HG02884 (cell line): Measurements from ENCODE around the gene FANCC.

Experiments
- ATAC-seq: cut with Tn5 transposase; IDR thresholded peaks from one replicate; pipeline ENCODE4 v1.9.1; 2021; ENCODE audit warnings: mild to moderate bottlenecking, moderate library complexity; ENCODE audit not compliant: unreplicated experiment

The FANCC gene

DNA sequence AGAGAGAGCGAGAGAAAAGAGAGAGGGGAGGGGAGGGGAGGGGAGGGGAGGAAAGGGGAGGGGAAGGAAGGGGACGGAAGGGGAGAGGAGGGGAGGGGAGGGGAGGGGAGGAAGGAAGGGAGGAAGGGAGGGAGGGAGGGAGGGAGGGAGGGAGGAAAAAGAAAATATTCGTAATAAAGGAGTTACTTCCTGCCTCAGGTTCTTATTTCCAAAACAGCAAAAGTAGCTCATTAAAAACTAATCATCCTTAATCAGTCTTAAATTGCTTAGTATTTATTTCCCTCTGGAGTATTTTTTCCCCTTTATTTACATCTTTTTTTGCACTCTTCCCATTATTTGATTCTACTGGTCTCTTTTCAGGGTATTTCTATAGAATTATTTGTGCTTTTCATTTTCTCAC, 162.3 kb downstream of the FANCC start:
- ATAC-seq: no peak

DNA sequence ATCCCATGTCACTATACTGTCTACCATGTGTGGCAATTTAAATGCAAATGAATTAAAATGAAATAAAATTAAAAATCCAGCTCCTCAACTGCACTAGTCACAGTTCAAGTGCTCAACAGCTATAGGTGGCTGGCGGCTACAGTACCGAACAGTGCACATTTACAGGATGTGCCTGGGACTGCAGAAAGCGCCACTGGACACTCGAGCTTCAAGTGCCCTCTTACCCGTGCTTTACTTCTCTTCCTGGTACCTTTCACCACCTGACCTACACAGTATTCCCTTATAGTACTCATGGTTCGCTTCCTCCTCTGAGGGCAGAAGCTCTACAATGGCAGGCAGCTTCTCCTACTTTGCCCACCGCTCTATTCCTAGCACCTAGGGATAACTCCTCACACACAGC, 166.6 kb downstream of the FANCC start:
- ATAC-seq: no peak

DNA sequence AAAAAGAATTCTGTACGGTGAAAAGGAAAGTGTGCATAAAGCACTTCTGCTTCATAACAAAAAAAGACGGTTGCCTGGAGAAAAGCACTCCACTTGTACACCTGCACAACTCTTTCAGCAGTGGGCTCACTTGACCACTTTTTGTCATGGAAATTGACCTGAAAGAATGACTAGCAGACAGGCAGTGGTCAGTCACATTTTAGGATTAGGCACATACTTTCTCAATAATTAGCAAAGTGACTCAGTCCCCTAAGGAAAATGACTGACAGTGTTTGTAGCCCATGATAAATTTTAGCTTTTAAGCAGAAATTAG, 169.3 kb downstream of the FANCC start:
- no peak for ATAC-seq

DNA sequence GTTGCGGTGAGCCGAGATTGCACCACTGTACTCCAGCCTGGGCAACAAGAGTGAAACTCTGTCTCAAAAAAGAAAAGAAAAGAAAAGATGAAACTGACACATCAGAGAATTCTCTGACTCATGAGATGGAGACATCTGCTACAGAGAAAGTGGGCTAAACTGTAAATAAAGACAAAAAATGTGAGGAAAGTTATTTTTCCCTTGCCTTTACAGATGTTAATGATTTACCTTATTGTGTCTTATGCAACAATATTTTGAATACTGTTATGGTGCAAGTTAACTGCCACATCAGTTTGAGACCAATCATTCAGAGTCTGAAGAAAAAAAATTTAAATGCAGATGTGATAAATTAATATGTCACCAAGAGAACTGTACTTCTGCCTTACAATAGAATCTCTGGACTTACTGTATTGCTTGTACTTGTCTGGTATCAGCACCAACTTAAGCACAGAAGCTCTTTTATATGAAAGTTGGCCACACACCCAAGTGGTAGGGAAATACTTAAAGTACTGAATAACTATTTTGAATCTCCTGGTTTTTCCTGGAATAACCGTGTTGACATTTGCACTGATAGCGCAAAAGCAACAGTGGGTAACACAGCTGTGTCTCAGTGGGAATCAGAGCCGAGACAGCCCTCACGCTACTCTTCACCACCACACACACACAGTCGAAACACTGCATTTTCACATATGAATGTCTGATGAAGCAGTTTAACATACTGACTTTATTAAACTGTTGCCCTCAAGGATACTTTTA, 169.9 kb downstream of the FANCC start:
- no peak for ATAC-seq

DNA sequence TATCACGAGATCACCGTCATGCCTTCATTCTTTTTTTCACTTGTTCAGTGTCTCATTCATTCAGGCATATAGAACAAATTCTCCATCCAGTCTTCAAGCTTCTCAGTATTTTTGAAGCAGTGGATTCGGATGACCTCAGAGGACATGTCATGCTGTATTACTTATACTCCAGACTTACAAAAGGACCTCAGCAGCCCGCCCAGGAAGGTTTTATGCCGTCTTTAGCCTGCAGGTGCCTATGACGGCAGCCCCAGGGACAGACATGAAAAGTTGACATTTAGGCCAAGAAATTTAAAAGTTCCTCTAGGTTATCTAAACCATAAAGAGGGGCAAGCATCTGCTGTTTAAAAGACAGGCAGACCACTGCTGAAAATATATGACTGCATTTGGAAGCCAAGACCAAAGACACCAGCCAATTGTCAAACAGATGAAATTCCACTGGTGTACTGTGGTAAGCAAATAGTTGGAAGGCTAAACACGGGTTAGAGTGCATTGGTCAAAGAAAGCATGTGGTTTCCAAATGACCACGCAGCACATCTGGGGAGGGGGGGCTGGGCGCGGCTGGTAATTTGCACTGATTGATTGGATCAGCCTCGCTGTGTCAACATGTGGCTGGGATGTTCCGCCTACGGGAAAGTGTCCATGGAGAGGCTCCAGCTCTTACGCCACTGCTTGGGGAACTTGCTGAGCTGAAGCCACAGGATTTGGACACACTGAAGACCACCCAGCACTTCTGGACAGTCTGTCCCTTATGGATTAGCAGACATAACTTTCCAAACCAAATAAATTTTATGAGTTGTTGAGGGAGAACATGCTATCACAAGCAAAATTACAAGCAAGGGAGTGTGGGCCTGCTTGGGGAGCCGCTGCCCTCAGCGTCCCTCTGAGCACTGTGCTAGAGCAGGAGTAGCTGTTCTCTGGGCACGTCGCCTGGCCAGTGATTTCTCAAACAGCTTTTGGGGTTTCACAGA, 173.6 kb downstream of the FANCC start:
- no peak for ATAC-seq

DNA sequence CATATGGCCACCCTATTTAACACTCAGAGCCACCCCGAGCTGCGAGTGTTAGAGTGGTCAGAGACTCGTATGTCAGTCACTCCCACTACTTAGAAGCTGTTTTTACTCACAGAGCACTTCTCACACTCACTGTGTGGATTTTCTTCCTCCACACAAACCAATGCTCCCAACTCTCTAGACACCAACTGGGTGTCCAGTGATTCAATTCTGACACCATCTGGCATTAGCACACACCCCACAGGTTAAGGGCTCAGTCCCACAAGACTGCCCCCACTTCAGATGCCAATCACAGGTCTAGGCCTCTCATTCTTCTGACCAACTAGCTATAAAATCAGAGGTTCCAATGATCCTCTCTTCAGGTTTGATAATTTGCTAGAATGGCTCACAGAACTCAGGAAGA, 174.8 kb downstream of the FANCC start:
- ATAC-seq: no peak

DNA sequence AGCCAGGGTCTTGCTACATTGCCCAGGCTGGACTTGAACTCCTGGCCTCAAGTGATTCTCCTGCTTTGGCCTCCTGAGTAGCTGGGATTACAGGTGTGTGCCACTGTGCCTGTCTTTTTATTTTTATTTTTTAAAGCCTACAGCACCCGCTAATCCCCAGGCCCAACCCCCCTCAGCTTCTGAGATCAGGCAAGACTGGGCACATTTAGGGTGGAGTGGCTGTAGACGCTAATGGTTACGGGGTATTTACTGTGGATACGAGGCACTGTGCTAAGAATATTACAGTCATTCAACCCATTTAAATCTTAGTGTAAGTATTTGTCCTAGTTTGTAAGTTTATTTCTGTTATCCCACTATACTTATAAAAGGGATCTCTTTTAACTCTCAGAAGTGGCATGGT, 175.2 kb downstream of the FANCC start:
- no peak for ATAC-seq

DNA sequence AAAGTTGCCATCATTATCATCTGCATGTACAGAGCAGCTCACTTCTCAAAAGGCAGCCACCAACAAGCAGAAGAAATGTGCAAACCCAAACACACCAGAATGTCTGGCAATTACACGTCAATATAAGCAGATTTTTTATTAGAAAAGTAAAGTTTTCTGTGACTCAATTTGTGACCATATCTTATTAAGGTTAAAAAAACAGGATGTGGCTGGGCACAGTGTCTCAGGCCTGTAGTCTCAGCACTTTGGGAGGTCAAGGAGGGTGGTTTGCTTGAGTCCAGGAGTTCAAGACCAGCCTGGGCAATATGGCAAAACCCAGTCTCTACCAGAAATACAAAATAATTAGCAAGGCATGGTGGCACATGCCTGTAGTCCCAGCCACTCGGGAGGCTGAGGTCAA, 176.7 kb downstream of the FANCC start:
- ATAC-seq: no peak

DNA sequence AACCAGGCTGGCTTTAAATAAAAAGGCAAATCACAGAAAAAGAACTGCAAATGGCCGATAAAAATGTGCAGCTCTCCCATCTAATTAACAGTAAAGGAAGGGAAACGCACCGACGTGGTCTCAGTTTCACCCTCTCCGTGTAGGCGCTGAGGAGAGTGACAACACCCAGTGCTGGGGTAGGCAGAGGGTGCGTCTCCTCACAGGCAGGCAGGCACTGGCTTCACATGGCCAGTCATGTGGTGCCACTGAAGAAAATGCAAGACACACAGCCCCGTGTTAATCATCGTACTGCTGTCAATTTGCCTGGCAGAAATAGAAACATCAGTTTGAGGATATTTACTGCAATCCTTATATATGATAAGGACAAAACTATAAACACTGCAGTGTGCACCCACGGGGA, 178.4 kb downstream of the FANCC start:
- no peak for ATAC-seq

DNA sequence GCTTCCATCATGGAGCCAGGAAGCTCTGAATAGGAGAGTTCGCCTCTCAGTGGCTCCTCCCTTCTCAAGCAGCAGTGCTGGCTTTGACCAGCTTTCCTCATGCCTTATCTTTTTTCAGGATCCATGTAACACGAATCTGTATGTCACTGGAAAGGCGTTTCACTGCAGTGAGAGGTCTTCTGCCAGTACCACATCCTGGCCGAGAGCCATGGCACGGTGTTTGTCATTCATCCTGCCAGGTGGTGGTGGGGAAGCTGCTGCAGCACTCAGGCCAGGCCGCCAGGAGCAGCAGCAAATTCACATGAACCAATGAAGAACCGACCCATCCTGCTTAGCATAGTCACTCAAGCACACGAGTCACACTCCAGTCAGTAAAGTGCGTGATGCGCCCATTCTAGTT, 179.0 kb downstream of the FANCC start:
- ATAC-seq: no peak

DNA sequence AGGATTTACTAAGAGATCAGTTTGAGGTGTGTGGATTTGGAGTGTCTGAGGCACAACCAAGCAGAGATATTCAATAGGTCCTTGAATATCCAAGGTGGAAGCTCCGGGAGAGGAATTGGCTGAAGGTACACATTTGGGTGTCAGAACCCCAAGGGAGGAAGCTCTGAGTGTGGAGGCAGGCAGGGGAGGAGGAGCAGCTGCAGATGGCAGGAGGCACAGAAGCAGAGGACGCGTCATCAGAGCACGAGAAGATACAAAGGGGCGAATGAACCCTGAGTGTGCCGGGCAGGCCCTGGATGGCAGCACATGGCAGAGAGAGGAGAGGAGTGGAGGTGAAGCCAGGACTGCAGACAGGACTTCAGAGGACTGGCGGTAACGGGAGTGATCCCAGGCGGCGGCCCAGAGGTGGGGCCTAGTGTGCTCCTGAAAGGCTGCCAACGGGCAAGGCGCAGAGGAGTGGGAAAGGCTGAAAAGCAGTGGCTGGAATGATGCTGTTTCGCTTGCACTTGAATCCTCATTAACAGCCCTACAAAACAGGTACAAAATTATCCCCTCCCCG, 179.8 kb downstream of the FANCC start:
- no peak for ATAC-seq

DNA sequence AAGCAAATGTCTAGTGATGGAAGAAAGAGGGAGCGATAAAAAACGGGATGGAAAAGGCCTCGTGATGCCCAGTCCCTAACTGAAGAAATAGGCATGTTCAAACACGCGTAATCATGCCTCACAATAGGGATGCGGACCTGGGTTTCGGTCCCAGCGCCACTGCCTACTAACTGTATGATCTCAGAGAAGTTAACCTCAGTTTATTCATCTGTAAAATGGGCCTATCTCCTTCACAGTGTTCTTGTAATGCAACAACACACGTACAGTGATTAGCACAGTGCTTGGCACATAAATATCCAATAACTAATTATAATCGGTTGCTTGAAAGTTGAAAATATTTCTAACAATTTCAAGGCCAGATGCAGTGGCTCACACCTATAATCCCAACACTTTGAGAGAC, 181.8 kb downstream of the FANCC start:
- ATAC-seq: no peak

DNA sequence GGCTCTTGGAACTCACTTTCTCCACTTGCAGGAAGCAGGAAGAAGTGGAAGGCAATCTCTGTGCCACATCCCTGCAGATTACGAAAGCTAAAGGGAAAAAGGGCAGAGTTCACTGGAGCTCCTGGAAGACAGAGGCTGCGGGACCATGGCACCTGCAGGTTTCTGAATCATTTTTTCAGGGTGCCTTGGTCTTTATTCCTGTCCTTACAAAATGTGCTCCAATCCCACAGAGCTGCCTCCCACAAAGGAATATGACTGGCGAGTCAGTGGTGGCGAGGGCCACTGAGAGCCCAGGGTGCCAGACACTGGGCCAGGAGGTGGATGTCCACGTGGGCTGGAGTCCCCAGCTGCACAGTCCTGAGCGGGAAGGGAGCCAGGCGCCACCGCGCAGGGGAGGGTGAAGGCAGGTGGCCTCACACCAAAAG, 183.0 kb downstream of the FANCC start:
- ATAC-seq: no peak

DNA sequence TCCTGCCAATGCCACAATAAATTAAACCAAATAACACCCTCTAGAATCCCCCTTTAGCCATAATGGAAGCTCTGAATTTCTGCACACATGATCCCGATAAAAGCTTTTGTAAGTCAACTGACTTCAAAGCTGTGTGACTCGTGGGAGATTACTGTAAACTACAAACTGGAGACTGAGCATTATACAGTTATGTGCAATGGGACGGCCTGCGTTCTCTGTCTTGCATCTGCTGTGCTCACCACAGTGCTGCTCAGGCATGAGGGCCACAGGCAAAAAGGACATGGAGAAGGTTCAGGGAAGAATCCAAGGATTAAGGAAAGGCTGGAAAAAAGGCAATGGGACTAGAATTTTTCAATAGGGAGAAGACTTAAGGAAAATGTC, 184.2 kb downstream of the FANCC start:
- ATAC-seq: no peak

DNA sequence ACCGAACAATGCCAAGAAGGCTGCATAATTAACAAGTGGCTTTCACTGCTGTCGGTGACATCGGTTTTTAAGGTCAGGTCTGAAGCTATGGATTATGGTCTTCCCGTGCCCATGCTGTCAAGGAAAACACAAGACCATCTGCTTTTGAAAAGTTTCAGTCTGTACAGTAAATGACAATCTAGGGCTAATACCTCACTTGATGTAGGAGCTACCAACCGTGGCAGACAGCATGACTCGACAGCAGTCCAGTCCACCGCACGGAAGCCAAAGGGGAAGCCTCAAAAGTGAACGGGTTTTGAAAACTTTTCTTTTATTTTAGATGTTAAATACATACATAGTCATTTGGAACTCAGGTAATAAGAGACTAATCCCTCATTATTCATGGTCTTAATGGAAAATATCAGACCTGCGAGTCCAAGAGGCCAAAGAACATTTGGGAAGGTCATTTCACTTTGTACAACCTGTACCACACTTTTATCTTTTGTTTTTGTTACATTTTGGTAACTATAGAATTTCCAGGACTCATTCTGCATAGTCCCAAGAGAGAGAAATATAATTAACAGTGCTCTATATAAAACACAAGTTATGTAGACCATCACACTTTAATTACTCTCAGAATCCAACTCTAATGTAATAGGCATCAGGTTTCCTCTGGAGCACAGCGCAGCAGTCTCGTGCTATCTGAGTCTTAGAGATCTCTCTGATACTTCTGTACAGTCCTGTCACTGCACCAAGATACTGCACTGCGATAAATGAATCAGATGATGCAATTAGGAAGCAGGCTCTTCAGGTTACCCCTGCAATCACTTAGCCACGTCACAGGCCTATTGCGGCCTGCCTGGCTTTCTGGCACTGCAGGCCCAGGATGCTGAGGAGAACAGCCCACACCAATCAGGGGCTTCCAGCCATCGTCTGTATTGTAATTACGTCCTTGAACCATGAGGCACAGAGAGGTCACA, 184.9 kb downstream of the FANCC start:
- ATAC-seq: no peak

DNA sequence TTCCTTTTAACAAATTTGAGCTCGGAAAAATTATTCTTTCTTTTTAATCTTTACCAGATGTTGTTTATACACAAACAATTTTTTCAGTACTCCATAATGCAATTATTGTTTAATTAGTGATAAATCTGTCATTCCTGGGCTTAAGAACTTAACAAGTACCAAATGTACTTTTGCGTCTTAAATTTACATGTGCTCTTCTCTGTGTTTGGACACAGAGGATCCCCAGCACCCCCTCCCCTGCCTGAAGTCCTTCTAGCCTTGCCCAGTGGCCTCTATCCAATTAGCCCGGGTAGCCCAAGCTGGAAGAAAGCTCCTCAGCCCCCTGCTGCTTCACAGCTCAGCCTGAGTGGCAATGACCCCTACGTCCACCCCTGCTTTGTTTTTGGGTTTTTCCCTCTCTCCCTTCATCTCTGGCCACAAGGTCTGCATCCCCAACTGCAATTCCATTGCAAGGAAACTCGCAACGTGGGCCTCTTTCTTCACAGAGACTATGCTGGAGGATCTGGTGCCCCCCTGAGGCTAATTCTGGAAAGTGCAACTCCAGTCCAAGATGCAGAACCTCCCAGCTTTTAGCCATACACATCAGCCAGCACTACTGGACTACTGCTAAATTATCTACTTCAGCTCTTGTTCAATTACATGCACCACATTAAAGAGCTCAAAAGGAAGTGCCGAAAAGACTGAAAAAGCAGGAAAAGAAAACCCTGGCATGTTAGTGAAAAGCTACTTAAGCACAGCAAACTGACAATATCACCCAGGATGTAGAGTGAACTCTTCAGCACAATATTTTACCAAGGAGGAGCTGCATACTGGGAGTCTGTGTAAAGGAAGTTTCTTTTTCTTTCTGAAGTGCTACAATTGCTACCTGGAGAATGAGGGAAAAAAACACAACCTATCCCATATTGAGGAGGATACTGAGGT, 186.2 kb downstream of the FANCC start:
- ATAC-seq: no peak

DNA sequence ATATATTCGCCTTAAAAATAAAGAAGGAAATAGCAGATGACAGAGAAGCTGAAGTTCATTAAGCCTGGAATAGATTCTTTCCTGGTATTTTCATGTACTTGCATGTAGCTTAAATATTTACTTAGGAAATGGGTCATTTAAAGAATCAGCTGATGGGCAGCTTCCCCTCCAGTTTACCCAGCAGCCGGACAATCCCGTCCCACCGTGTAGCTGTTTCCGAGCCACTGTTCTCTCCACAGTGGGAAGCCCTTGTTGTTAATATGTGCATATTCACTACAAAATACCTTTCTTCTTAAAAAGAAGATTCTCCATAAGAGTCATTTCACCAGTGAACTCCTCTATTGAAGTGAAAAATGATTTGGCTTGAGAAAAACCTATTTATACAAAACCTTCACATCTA, 187.0 kb downstream of the FANCC start:
- no peak for ATAC-seq

DNA sequence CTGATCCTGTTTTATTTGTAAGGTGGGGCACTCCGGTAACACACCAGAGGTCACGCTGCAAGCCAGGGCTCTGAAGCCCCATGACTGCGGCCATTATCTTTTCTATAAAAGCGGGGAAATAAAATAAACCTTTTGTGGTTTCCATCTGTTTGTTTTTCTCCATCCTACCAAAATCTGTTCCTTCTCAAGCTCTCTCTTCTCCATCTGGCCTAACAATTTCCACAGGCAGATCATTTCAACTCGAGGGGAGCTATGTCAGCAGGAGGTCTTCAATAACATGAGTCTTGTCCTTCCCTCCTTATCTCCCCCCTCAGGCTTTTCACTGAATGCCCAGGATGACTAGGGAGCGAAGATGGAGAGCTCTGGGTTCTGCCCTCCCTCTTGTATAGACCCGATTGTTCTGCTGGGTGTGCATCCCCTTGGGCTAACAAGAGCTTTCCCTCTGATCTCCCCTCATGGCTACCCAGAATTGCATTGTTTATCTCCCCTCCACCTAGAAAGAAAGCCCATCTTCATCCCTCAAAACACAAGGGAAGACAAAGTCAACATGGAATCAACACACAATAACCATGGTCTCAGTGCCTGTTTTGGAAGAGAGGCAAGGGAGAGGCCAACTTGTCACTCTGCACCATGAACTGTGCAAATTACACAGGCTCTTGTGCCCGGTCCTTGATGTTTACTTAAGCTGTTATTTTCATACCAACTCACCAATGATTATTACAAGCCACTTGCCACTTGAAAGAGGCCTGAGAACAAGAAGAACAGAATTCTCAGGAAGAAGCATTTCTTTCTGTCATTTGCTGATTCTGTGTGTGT, 187.8 kb downstream of the FANCC start:
- no peak for ATAC-seq

DNA sequence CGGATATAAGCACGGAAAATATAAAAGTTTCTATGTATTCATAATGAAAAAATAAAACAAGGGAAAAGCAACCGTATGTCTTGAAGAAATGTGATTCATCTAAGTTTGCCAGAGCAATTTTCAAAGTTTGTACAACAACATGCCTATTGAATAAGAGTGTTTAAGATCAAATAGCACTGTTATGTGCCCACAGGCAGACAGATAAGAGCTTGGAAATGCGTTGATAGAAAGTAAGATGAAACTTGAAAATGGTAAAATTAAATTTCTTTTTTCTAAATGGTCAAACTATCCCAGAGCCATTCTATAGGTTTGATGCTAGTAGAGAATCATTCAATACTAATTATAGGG, 189.4 kb downstream of the FANCC start:
- ATAC-seq: no peak
